Kidney tubule cell (primary cell): Measurements from ENCODE around the gene HPCAL1.
"Not testable (repeated sequence)": the region's sequence is repeated elsewhere in the genome, so short reads cannot be mapped to it uniquely, and the experiment has no call there.

ENCODE experiments used
- DNase-seq: peaks from one replicate; pipeline ENCODE4 v3.0.0-alpha.2; 2018; ENCODE audit warnings: low spot score

The HPCAL1 gene

DNA sequence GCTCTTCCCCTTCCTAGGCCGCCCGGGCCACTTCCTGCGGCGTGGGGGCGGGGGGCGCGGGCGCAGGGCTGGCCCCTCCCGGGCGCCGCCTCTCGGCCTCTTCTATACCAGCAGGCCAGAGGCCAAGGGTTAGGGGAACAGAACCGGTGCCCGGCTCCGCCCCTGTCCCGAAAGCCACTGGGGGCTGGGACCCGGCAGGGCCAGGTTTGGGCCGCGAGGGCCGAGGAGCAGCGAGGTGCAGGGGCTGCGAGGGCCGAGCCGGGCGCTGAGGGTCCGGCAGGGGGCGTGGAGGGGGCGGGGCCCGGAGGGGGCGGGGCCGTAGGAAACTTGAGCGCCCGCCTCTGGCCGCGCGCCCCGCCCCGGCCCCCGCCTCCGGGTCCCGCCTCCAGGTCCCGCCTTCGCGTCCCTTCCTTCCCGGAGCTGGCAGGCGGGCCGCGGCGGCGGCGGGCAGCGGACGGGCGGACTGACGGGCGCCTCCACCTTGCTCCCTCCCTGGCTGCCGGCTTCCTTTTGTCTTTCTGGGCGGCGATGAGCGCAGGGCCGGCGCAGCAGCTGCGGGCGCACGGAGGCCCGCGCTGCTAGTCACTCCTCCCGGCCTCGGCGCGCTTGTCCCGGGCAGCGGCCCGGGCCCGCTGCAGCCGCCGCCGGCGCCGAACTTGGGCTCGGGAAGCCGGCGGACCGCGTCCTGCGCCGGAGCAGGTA is at the start of gene HPCAL1:
HPCAL1 (plus strand) TSS at position 426 of the 702 bp plus-strand sequence. CDS start 116,854 bp downstream, outside the sequence.
- peak; percentile 90 for DNase-seq

DNA sequence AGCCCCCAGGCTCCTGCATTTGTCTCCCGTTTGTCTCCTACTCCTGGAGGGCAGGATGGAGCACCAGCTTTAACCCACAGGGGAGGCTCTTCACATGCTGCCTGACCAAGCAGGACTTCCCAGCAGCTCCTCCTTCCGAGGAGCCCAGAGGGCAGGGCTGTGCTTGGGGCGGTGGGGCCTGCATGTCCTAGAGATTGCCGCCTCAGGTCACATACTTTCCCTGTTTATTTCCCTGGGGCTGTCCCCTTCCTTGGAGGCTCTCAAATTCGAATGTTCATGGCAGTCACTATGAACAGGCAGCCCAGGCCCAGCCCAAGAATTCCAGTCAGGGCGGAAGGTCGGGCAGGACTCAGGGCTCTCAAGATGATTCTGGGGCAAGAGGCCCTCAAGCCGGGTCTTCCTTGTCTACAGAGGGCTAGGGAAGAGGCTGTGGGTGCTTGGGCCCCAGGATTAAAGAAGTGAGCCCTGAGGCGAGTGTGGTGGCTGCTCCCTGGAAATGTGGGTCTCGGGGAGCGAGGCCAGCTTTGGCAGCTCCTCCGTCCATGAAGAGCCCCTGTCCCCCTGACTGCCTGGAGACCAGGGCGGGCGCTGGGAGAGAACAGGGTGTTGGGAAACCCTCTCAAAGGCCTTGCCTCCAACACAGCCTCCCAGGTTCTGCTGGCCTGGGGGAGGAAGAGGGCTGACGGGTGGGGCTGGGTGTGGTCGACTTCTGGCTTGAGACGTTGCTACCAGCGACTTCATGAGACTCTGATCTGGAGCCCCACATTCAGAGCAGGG is 48.9 kb upstream of the HPCAL1 start:
- no peak for DNase-seq

DNA sequence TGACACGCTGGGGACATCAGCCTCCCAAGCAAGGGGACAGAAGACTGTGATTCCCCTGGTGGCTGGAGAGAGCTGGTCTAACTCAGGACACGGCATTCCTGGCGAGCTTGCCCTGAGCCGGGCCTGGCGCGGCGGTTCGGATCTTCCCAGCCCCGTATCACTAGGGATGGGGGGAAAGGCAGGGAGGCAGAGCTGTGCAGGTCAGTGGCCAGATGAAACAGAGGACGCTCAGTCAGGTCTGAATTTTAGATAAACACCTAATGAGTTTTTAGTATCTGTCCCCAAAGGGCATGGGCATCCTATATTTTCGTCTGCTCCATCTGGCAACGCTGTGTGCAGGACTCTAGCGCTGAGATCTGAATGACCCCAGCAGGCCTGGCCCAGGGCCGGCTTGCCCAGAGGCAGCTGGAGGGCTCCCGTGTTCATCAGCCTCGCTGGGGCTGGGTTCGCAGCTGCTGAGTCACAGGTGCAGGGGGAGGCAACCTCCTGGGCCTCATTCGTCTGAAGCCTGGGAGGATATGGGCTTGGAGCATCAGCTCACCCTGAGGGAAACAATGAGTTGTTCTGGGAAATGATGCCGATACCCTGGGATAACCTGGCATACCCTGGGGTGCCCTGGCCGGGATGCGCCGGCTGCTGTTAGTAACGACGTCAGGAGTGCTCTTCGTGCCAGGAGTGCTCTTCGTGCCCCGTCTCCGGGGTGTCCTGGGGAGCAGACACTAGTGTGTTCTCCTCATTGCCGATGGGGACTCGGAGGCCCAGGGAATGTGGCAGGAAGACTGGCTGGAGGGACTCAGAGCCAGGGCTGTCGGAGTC is 48.1 kb upstream of the HPCAL1 start:
- DNase-seq, result no peak

DNA sequence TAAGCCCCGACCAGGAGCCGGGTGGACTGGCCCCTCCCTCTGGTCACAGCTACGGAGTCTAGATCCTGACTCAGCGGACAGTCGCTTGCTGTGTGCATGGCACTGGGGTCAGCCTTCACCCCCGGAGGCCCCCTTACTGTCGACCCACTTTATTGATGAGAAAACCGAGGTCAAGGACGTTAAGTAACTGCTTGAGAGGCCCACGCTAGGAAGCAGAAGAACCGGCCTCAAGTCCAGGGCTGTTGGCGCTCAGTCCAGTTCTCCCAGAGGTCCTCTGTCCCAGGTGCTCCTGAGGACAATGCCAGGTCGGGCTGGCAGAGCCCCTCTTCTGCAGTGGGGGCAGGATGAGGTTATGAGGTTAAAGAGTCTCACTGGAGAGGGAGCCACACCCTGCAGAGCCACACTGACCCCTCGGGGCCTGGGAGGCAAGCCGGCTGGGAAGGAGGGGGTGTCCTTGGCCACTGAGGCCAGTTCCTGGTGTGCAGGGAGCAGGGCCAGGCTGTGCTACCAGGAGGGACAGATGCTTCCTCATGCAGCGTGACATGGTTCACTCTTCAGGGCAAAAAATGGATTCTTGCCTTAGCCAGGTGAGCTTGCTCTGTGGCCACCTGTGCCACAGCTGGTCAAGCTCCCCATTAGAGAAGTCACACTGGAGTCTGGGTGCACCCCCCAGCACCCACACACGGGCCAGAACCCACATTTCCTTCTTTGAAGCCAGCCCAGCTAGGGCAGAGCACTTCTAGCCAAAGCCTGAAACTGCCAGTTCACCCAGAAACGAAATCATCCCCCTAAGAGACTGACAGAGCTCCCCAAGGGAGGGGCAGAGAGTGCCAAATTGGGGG is 47.3 kb upstream of the HPCAL1 start:
- DNase-seq, result no peak

DNA sequence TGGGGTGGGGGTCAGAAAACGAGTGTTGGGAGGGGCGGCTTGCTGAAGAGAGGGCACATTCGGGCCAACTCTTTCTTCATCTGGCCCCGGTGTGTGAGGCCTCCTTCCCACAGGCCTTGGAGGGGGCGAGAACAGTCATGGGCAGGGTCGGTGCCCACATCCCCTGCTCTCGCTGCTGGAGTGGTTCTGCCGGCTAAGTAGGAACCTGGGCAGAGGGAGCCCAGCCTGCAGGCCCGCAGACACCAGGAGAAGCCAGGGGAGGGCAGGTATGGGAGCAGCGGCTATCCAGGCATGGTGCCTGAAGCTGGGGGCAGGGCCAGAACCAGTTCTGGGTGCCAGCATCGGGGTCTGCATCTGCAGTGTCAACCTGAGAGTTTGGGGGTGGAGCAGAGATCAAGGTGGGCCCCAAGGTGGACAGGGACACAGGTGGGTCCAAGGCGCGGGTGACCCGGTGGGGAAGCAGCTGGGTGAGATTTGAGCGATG is 46.6 kb upstream of the HPCAL1 start:
- DNase-seq, result no peak

DNA sequence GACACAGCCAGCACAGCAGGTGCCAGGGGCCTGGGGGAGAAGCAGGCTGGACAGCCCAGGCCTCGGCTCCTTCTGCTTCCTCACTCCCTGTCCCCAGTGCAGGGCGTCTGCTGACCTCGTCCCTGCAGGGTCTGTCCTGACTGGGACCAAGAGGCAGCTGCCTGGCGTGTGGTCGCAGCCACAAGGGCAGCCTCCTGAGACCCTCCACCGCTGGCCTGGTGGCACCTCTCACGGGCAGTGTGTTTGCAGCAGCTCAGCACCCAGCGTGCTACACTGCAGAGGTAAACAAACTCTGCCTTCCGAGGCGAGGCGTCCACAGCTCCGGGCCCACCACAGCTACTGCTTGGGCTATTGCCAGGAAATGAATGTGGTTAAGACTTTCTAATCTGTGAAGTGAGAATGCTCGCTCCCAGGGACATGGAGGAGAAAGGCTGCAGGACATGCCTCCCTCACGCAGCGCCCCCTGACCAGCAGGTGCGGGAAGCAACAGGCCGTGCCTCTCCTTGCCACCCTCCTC is 46.1 kb upstream of the HPCAL1 start:
- no peak for DNase-seq

DNA sequence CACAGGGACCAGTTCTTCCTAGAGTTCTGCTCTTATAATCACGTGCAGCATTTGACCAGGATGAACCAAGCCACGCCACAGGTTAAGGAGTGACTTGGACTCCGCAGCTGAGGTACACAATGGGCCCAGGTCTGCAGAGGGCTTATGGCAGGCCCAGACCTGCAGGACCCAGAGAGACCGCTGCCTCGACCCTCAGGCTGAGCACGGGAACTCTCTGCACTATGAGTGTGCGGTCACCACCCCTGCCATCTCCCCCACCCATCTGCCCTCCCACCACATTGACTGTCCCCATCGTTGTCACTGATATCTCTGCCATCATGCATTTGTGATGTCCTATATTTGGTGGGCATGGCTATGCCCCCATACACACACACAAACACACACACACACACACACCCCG is 45.7 kb upstream of the HPCAL1 start:
- DNase-seq, result no peak

DNA sequence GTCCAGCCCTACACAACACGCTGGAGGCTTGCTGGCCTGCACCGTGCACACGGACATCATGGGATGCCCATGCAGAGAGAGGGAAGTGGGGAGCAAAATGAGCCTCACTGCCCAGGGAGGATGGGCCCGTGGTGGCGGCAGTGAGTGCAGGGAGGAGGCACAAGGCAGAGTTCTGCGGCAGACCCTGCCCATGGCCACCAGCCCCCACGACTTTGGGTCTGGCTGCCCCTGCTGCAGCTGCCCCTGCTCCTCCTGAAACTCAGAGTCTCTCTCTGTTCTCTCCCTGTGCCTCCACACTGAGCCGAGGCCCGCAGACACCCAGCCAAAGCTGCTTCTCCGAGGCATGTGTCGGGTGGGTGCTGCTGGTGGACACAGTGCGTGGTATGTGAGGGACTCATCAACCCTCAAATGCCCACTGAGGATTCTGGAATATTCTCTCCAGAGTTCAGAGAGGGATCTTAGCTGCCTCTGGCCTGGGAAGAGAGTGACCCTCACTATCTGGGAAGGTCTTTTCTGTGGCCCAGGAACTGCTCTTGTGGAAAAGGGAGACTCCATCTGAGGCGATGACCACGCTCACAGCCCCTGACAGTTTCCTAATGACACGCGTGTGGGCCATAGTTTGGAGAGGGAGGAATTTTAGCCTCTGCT is 45.1 kb upstream of the HPCAL1 start:
- no peak for DNase-seq

DNA sequence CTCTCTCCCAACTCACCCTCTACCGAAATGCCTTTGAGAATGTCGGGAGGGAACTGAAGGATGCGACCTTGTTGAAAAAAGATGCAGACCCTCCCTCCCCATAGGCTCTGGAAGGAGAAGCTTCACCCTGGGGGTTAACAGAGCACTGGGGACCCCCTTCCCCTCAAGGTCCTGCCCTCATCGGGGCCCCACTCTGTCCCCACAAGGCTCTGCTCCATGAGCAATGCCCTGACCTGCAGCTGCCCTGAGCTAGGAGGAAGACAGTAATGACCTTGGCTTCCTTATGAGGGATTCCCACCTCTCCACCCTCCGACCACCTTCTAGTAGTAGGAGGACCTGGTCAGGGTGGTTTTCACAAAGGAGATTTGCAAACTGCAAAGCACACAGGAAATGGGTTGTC is 44.4 kb upstream of the HPCAL1 start:
- DNase-seq, result no peak

DNA sequence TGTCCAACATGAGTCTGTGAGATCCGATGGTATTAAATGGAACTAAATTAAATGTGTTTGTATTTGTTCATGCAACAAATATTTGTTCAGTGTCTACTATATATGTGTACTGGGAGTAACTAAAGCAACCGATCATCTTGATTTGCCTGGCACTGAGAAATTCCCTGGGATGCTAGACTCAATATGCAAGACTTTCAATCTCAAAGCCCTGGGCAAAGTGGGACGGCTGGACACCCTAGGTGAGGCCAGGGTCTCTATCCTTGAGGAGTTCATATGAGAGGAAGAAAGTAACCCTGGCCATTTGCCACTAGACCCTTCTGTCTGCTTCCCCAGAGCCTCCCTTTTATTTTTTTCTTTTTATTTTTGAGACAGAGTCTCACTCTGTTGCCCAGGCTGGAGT is 44.0 kb upstream of the HPCAL1 start:
- no peak for DNase-seq

DNA sequence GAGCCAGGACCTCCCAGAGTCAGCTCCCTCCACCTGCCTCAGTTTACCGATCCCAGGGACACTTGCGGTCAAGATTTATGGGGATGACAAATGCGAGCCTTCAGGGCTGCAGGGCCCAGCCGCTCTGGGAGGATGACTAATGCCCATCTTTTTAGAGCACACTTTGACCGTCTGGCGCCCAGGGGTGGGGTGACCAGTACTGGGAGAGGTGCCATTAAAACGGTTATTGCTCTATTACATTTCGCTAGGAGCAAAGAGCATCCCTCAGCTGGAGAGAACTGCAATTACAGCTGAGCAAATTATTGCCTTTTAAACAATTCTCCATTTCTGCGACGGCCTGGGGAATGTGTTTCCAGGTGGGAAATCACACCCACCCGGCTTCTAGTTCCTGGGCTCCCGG is 42.6 kb upstream of the HPCAL1 start:
- DNase-seq, result peak; percentile 31

DNA sequence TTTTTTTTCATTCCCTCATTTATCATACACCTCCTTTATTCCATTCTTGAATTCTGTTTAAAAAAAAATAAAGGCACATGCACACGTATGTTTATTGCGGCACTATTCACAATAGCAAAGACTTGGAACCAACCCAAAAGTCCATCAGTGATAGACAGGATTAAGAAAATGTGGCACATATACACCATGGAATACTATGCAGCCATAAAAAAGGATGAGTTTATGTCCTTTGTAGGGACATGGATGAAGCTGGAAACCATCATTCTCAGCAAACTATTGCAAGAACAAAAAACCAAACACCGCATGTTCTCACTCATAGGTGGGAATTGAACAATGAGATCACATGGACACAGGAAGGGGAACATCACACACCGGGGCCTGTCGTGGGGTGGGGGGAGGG is 39.2 kb upstream of the HPCAL1 start:
- not testable (repeated sequence) for DNase-seq

DNA sequence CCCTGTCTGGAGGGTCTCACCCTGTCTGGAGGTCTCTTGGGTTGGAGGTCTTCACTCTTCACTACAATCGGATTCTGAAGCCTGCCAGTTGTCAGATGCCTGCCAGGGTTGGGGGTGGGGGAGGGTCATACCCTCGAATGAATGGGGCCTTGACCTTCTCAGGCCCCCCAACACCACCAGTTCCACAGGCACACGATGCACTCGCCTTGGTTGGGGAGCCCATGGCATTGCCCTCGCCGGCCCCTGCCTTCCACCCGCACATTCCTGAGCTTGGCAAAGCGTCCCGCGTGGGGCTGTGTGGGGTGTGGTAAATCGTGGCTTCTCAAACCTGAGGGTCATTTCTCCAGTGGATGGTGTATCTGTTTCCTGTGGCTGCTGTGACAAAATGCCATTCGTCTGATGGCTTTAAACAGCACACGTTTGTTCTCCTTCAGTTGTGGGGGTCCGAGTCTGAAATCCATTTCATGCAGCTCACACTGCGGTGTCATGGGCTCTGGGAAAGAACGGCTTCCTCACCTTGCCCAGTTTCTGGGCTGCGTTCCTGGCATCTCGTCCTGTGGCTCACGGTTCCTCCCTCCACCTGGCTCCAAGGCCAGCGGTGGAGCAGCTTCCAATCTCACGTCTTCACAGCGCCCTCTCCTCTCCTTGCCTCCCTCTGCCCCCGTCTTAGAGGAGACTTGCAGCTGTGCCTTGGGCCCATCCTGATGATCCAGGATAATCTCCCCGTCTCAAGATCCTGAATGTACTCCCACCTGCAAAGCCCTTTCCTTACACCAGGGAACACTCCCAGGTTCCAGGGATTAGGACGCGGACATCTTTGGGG is 38.0 kb upstream of the HPCAL1 start:
- DNase-seq, result no peak

DNA sequence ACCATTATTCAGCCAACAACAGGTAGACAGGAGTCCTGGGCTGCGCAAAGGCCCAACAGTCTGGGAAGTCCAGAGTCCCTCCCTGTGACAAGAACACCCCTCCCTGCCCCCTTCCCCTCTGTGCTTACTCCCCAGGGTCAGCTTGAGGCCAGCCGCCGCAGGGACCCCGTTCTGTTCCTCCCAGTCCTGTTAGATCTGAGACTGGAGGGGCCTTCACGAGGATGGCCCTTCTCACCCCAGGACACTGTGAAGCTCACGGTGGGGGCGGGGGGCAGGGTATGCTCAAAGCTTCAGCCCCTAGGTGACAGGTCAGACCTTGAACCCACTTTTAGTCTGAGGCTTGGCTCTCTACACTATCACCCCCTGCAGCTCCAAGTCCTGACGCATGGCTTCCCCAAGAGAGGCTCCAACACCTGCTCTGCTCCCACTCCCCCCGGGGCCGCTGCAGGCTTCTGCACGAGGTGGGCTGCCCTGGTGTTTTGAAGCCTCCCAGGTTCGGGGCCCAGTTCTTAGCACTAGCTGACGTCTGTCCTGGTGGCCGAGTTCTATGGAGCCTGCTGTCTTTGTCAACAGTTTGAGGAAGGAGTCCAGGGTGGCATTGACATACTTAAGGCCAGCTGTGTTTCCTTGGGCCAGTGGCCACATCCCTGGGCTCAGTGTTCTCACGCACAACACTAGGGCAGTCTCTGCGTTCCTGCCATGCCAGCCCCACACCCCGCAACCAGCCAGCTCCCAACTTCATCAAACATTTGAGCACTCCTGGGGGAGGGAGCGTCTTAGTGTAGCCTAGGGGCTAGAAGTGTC is 37.2 kb upstream of the HPCAL1 start:
- DNase-seq, result no peak

DNA sequence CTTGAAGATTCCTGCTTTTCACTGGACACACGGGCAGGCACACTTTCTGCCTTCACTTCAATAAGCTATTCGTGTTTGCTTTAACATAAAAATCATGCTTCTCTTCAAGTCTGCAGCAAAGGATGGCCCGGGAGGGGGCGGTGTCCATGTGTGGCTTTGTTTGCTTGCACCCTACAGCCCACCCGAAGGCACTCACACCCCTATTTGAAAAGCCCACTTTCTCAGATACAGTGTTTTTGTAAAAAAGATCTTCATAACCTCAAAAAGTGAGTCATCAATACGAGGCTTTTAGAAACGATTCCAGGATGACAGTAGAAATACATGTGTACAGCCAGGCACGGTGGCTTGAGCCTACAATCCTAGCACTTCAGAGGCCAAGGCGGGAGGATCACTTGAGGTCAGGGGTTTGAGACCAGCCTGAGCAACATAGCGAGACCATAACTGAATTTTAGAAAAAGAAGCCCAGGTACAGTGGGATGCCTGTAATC is 36.5 kb upstream of the HPCAL1 start:
- no peak for DNase-seq

DNA sequence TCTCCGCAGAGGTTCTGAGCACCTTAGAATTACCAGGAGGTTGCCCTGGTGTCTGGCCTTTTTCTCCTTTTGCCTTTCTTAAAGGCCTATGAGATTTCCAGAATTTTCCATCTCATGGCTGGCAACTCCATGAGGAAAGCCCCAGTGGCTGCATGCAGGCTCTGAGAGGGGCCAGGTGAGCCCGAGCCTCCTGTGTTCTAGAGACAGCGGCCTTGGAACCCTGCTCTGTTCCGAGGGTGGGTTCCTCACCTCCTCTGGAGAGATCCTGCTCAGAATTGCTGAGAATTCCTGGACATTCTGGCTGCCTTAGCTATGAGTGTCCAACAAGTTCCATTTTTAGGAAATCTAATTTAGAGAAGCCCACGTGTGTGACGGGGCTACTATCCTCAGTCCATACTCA is 35.7 kb upstream of the HPCAL1 start:
- no peak for DNase-seq

DNA sequence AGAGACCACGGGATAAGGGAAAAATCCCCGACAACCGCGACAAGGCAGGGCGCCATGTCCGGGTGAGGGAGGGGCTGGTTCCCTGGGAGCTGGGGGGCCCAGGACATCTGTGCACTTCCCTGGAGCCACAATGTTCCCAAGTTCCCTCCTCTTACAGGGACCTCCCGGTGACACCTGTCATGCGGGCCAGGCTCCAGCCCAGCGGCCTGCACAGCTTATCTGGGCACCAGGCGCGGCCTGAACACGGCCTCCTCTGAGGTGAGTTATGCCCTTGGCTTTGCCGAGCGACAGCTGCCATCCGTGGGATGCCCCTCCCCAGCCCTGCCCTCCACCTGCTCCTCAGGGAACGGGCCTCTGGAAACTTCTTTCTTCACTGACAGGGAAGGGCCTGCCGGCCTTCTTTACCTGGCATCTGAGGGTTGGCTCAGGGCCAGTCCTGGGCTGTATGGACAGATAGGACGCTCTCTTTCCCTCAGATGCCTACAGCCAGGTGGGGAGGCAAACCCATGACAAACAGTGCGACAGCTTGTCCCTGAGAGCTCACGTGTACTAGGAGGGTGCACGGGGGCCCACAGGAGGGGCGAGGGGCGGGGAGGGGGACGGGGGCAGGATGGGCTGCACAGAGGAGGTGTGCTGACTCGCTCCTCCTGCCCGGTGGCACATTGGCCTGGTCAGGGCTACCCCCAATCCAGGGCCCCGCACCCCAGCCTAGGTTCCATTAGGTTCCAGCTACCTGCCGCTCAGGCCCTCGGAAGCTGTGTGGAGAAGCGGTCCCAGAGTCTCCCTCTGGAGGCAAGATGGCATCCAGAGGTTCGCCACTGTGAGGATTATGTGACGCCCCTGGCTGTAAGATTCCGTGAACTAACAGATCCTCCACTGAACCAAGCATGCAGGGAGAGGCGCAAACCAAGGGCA is 34.9 kb upstream of the HPCAL1 start:
- DNase-seq, result no peak

DNA sequence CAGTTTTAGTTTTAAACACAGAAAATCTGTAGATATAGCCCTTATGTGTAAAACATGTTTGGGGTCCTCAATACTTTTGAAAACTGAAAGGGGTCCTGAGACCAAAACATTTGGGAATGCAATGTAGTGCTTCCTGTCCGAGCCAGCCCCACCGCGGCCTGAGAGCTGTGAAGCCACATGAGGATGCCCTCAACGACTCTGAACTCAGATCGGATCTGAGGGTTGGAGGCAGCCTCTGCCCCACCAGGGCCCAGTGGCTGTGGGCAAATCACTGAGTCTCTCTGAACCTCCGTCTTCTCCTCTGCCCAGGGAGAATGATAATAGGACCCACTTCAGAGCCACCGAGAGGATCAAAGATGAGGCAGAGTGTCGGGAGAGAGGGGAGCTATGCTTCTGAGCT is 33.4 kb upstream of the HPCAL1 start:
- no peak for DNase-seq
